OCI-M2 (cell line): ENCODE measurements around the gene MEF2A.
"Not testable (repeated sequence)": the region's sequence is repeated elsewhere in the genome, so short reads cannot be mapped to it uniquely, and the experiment has no call there.

ENCODE experiments used
- DNase-seq: peaks from one replicate; lab custom pipeline; 2025; ENCODE audit not compliant: unreplicated experiment; lab: John Stamatoyannopoulos, UW

Gene MEF2A

GRCh38 chr15:99565299-99566156, at the start of gene MEF2A:
Gene MEF2A, plus strand, starts transcription at chr15:99565984. Its CDS starts 67,136 bp downstream, at chr15:99633120.
- peak; percentile 25 for DNase-seq

DNA sequence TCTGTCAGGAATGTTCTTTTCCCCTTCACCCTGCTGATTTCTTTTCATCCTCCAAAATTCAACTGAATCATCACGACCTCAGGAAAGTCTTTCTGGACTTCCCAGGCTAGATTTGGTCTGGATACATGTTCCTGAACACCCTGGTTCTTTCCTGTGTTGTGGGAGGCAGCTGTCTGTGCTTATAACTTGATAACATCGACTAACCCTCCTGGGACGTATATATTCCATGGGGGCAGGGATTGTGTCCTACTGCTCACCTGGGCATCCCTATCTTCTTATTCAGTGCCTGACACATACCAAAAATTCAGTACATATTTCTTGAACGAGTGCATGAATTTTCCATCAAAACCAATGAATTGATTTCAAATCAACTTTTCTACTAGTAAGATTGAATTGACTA, 47.6 kb upstream of the MEF2A start:
- DNase-seq = no peak

DNA sequence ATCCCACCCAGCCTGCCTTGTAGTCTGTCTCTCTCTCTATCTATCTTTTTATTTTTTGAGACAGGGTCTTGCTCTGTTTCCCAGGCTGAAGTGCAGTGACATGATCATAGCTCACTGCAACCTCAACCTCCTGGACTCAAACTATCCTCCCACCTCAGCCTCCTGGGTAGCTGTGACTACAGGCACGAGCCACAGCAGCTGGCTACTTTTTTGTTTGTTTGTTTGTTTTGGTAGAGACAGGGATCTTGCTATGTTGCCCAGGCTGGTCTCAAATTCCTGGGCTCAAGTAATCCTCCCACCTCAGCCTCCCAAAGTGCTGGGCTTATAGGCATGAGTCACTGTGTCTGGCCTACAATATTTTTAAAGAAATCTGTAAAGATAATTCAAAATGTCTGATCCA, 46.4 kb upstream of the MEF2A start:
- not testable (repeated sequence) for DNase-seq

DNA sequence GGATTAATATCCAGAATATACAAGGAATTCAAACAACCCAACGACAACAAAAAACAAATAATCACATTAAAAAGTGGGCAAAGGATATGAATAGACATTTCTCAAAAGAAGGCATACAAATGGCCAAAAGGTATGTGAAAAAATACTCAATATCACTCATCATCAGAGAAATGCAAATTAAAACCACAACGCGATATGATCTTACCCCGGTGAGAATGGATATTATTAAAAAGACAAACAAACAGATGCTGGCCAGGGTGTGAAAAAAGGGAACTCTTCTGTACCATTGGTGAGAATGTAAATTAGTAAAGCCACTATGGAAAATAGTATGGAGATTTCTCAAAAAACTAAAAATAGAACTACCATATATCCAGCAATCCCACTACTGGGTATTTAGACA, 43.5 kb upstream of the MEF2A start:
- DNase-seq = no peak

DNA sequence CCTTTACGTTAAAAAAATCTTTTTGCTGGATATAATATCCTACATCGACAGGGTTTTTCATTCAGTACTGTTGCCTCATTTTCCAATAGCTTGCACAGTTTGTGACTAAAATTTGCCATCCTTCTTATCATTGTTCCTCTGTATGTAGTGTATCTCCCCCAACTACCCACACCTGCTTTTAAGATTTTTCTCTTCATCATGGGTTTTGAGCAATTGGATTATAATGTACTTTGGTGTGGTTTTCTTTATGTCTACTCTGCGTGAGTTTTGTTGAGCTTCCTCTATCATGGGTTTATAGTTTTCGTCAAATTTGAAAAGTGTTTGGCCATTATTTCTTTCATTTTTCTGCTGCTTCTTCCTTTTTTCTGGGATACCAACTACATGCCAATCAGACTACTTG, 39.6 kb upstream of the MEF2A start:
- no peak for DNase-seq

- no peak for DNase-seq
Measured at GRCh38 chr15:99526671-99527070, 39.1 kb upstream of the MEF2A start.

DNA sequence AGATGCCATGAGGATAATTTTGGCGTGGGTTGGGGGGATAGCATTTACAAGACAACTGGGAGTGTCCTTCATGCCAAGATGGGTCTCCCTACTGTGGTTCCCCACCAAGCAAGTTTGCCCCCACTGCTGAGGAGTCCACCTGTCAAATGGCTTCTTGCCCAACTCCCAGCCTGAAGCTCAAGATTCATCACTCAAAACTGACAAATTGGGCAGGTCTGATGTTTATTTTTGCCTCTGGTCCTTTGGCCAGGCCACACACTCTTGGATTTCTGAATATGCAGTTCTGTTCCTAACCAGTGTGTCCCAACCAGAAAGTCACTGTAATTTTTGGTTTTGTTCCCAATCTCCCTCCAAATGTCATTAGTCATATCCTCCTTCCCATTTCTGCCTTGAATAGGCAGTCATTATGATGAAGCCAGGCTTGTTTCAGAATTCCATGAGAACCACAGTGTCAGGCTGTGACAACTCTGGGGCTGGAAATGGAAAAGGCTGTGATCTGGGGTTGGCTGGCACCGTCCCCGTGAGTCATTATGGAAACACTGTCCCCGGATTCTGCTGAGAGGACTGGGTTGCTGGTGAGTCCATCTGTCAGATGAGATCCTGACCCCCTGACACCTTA, 29.3 kb upstream of the MEF2A start:
- DNase-seq = no peak

GRCh38 chr15:99537344-99537743, 28.4 kb upstream of the MEF2A start:
- no peak for DNase-seq

DNA sequence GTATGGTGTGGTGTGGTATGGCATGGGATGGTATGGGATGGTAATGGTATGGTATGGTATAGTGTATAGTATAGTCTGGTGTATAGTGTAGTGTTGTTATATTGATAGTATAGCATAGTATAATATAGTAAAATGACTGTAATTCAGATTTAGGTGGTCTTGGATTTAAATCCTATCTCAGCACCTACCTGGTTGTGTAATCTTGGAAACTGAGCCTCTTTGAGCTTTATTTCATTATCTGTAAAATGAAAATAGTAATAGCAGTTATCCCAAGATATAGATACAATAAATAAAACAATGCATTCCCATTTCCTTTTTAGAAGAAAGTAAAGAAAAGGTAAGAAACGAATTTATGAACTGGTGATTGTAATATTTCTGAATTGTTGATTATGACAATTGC, 27.5 kb upstream of the MEF2A start:
- no peak for DNase-seq

- DNase-seq = no peak
Measured at GRCh38 chr15:99542828-99543227, 23.0 kb upstream of the MEF2A start.

- no peak for DNase-seq
Measured at GRCh38 chr15:99545605-99546004, 20.2 kb upstream of the MEF2A start.

DNA sequence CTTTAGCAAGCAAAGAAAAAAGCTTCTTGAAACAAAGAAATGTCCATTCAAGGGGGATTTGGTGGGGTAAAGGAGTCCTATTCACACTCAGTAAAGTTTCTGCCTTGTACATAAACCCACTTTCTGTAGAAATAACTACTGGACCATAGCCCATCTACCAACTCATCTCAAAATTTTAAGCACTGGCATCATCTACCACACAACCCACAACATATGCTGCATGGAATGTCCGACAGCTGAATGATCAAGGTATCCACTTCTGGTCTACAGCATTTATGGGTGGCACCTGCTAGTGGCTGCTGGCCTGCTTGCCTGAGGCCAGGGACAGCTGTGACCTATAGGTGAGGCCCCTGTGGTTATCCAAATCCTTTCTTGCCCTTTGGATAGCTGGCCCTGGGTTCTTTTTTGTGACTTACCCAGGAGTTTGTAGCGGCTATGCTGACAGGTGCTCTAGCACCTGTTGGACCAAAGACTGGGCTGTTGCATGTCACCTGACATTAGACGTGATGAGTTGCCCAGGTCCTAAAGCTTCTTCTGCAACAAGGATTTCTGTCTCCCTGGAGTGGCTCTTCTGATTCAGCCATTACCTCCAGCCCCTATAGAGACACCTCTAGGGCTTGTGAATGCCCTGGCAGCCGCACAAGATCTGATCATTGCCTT, 19.2 kb upstream of the MEF2A start:
- no peak for DNase-seq

GRCh38 chr15:99547517-99547916, 18.3 kb upstream of the MEF2A start:
- no peak for DNase-seq

DNA sequence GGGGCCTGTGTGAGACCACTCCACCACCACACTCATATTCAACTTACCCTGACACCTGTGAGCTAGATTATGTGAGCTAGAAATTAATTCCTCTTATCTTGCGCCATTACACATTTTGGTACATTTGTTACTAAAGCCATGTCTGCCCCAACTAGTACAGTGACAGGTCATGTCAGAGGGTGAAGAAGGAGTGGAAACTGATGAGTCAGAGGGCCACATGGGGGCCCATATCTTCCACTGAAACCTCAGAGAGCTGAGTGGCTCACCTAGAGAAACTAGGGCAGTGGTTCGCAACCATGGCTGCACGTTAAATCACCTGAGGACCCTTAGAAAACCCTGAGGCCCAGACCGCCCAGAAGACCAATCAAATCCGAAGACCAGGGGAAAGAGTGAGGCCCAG, 15.7 kb upstream of the MEF2A start:
- DNase-seq = no peak

GRCh38 chr15:99552111-99552510, 13.7 kb upstream of the MEF2A start:
- DNase-seq = no peak

- DNase-seq = no peak
Measured at GRCh38 chr15:99554880-99555488, 10.8 kb upstream of the MEF2A start.

GRCh38 chr15:99556011-99556410, 9.8 kb upstream of the MEF2A start:
- DNase-seq = peak; percentile 41

DNA sequence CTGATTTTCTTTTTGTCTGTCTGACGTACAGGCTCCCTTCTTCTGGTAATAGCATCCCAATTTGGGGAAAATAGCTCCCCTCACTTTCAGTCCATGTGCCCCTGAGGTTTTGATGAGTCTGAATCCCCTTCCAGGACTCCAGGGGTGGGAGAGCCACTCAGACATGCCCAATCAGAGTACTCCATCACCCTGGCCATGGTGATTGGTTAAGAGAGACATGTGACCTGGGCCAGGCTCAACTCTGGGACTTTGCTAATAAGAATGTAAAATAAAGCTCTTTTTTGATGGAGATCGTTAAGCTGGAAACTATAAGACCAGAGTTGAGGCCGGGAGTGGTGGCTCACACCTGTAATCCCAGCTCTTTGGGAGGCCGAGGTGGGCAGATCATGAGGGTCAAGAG, 9.2 kb upstream of the MEF2A start:
- DNase-seq = no peak

- no peak for DNase-seq
Measured at GRCh38 chr15:99558084-99558483, 7.7 kb upstream of the MEF2A start.

- DNase-seq = no peak
Measured at GRCh38 chr15:99558571-99558970, 7.2 kb upstream of the MEF2A start.

GRCh38 chr15:99561476-99562230, 4.1 kb upstream of the MEF2A start:
- no peak for DNase-seq
